ENCODE data around the gene CERK.

CERK gene

DNA sequence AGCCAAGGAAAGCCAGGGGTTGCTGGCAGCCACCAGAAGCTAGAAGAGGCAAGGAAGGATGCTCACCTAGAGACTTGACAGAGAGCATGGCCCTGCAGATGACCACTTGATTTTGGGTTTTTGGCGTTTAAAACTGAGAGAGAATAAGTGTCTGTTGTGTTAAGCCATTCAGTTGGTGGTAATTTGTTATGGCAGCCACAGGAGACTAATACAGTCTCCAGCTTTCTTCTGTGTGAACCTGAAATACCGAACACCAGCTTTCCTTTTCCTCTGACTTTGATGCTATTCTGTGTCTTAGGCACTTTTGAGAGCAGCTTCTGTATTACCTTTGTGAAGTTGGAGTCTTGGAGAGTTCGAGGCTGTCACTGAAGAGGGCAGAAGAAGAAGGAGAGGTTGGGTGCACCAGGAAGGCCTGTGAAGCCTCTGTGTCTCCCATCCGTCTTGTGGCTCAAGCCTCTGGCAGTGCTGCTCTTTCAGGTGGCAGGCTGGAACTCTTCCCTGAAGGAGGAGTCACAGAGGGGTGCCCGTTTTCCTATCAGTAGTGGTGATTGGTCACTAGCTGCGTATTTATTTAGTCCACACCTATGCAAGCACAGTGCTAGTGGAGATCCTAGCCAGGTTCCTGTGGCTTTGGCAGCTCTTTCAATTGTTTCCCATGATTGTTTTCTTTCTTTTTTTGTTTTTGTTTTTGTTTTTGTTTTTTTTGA, 26.9 kb upstream of the CERK start:
- no peak for DNase-seq

DNA sequence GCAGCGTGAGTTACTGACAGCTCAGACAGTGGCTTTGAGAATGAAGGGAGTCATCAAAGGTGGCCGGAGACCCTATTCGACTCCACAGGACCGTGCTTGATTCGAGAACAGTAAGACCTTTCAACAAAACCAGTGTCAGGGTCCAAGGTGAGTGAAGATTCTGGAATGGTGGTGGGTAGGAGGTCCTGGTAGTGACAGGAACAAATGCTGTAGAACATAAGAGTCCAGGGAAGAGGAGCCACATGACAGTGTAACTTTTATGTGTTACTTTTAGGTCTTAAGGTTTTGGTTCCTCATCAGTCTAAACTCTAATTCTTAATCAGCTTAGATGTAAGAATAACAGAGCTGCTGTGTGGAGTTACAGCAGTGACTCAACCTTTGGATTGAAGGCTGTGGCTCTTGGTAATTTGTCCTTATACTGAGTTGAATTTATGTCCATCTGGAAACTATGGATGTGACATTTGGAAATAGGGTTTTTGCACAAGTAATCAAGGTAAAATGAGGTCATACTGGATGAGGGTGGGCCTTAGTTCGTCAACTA, 26.2 kb upstream of the CERK start:
- DNase-seq: no peak

DNA sequence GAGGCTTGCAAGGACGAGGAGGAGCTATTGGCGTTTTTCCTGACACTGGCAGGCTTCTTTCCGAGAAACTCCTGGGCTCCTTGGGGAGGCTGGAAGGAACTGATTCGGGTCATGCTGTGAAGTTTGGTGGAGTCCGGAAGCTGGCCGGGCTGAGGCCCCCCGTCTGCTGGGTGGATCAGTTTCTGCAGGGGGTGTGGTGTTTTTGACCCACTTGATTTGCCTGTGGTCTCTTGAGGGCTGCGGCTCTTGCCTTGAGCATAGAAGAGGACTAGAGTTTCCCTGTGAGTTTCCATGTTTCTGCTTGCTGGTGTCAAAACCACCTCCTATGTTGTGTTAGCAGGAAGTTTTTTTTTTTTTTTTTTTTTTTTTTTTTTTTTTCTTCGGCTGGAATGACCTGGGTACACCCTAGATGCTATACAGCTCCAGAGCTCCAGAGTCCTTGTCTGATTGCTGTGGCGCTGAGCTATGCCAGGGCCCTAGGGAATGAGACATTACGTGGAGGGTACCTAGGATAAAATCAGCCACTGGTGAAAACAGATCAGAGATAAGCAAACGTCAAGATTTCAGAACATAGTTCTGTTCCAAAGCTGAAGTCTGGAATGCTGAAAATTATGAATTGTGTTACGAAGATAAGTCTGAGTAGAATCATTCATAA, 25.1 kb upstream of the CERK start:
- DNase-seq: no peak

DNA sequence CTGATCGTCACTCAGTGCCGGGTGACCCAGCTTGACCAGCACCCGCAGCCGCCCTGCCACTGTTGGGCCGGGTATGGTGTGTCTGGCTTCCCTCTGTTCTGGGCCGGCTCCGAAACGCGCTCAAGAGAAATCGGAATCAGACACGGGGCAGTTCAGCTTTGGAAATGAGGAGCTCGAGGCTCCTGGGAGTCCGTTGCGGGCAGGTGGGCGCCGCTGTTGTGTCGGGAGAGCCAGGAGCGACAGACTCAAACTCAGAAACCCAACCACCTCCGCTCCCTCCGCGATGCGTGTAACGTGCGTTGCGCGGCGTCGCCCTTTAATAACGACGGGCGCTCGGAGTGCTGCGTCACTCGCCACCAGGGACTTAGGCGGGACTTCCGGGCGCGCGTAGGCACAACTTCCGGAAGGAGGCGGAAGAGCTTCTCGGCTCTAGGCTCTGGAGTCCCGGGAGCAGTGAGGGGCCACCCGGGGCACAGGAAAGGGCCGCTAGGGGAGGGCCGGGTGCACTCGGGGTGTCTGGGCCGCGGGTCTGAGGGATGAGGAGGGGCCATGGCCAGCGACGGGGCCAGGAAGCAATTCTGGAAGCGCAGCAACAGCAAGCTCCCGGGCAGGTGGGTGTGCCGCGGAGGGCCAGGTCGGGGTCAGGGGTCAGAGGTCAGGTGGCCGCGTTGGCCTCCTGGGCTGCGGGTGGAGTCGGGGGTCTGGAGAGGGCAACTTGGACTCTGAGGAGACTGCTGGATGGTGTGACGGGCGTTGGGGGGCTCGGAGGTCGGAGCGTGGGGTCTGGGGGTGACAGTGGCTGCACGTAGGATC, 24.4 kb upstream of the CERK start, which contains the start of gene TBC1D22A:
Gene TBC1D22A (plus strand): TSS at position 413 of the 813 bp plus-strand sequence. CDS start 137 bp downstream, at position 550.
- DNase-seq: peak; percentile 94

DNA sequence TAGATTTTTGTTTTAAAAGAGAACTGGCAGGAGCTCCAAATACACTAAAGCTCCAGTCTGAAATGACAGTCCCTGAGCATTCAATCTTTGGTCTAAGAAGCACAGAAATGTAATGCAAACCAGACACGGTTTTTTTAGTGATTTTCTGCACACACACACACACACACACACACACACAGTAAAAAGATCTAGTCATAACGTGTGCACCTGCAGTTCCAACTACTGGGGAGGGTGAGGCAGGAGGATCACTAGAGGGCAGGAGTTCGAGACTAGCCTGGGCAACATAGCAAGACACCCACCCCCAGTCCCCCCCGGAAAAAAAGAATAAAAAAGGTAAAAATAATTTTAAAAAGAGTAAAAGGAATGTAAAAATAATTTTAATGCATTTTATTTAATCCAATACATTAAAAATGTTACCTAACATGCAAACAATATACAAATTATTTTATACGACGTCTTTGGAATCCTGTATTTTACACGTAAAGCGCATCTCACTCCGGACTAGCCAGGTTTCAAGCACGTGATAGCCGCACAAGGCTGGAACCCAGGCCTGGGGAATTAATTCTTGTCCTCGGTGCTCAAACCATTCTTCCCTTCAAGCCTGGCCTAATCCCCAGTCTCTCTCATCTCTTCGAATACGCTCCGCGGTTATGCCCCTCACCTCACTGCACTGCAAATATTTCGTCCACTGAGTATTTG, 23.6 kb upstream of the CERK start:
- no peak for DNase-seq

DNA sequence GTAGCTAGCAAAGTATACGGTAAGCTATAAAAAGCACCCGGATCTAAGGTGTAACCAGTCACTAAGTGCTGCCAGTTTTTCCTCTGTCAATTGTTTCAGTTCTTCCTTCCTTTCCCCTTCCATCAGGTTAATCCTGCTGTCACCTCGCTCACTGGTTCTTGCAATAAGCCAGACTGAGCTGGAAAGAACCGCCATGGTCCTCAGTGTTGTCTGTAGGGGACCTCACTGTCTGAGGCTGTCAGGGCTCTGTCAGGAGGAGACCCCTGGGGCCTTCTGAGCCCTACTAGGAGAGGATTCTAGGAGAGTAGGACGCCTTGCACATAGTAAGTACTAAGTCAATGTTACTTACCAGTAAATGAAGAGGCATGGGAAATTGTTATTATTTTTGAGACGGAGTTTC, 23.0 kb upstream of the CERK start:
- DNase-seq: no peak

DNA sequence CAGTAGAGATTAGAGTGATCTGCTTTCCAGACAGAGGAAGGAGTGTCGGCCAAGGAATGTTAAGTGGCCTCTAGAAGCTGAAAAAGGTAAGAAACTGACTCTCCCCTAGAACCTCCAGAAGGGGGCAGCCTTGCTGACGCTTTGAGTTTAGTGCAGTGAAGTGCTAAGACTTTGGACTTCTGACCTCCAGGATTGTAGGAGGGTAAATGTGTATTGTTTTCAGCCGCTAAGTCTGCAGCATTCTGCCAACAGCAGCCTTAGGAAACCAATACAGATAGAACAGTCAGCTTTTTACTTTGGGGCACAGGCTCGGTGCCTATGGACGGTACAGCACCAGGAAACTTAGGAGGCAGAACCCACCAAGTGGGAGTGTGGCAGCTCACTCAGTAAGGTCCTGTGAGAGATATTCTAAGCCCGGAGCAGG, 20.8 kb upstream of the CERK start:
- DNase-seq: peak; percentile 47

DNA sequence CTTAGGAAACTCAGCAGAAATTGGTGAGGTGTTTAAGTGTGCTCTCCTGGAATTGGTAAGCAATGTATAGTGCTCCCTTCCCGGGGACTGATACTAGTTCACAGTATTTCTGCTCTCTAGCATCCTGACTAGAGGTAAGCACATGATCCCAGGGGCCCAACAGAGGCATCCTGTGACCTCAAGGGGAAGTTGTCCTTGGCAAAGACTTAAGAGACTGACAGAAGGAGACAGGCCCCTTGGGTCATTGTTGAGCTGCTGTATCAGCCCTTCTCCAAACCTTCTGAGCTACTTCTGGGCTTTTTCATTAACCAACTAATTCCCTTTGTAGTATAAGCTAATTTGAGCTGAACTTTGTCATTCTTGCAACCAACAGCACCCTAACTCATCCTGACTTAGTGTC, 20.1 kb upstream of the CERK start:
- DNase-seq: no peak

DNA sequence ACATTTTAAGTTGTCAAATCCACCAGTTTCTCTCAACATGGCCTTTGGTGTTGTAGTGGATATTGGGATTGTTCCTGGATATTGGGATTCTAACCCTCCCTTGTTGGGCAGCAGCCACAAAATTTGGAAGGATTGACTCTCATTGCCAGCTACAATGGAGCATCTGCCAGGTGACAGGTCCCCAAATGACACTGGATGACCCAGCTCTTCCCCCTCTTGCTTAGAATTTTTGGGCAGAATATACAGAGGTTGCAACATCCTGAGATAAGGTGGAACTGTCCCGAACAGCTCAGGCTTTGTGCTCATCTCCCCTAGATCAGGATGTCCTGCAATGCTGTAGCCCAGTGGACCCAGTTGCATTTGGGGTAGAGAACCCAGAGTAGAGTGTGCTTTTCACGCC, 19.1 kb upstream of the CERK start:
- DNase-seq: no peak

DNA sequence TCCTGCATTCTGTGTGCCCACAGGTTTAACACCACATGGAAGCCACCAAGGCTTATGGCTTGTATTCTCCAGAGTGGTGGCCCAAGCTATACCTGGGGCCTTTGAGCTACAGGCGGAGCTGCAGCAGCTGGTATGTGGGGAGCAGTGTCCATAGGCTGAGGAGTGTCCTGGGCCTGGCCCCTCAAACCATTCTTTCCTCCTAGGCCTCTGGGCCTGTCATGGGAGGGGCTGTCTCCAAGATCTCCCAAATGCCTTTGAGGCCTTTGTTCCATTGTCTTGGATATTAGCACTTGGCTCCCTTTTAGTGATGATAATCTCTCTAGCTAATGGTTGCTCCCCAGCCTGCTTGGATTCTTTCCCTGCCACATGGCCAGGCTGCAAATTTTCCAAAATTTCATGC, 18.0 kb upstream of the CERK start:
- DNase-seq: no peak

DNA sequence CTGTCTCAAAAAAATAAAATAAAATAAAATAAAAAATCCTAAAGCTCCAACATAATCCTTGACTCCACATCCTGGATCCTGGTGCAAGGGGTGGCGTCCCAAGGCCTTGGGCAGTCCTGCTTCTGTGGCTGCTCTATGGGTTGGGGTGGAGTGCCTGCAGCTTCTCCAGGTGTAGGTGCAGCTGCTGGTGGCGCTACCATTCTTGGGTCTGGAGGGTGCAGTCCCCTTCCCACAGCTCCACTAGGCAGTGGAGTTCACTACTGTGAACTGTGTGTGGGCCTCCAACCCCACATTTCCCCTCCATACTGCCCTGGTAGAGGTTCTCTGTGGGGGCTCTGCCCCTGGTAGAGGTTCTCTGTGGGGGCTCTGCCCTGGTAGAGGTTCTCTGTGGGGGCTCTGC, 17.5 kb upstream of the CERK start:
- DNase-seq: no peak

DNA sequence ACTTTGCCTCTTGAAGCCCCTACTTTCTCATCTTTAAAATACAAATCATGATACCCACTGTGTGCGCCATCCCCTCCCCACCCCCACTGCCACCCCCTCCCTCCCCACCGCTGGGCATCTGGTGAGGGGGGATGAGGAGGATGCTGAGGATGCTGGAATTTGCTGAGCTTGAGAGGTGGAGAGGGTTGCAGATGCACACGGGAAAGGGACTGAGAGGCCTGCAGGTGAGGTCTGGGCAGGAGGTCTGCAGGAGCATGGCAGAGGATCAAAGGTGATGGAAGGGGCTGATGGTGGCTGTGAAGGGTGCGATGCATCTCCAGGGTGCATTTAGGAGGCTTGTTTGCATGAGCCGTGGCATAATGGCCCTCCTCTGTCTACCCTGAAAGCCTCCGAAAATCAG, 16.8 kb upstream of the CERK start:
- no peak for DNase-seq

DNA sequence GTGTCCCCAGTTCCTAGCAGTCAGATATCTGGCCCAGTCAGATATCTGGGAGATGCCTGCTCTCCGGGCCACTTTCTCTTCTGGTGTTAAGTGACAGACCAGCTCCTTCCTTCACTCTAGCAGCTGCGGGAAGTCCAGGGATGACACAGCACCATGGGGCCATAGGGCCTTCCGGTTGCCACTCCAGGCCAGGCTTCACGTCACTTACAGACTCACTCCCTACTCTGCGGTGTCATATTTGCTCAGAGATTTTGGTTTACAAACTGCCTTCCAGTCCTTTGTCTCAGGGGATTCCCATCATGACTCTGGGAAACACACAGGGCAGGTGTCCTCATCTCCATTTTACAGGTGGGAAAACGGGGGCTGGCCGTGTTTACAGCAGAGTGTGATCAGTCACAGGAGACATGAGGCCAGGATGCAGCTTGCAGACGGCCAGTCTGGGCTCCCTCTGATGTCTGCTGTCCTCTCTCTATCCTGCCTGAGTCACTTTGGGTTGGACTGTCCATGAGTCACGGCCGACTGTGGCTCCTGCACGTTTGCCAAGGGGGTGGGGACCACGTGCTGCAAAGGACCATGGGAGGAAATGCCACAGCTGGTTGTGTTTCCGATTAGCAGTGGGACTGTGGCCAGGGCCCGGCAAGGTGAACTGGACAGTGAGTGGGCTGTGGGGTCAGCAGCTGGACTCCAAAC, 16.2 kb upstream of the CERK start:
- no peak for DNase-seq

DNA sequence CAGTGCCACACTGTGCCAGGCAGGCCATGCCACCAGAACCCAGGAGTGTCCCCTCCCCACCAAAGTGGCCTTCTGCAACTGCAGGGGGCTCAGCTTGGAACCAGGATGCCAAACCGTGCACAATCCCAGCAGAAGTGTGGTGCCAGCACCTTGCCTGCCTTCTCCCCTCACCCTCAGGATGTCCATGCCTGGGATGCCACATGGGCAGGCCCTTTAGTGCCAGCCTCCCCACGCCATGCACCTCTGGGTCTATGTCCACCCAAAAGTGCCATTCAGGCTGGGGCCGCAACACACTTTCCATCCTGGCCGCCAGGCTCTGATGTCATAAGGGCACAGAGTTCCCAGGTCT, 15.7 kb upstream of the CERK start:
- no peak for DNase-seq

DNA sequence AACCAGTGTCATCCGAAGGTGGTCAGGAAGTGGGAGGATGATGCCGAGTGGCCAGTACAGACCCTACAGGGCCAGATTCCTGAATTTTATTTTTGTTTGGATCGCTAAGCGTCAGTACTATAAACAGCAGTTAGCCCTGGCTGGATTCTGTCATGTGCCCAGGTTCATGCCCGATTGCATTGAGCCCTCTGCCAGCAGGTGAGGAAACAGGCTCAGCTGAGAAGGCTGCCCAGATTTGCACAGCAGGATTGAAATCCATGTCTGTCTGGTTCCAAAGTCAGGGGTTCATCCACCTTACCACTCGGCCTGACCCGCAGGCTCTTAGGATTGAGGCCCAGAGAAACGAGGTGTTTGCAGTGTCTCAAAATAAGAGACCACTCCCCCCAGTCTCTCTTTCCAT, 15.3 kb upstream of the CERK start:
- no peak for DNase-seq

DNA sequence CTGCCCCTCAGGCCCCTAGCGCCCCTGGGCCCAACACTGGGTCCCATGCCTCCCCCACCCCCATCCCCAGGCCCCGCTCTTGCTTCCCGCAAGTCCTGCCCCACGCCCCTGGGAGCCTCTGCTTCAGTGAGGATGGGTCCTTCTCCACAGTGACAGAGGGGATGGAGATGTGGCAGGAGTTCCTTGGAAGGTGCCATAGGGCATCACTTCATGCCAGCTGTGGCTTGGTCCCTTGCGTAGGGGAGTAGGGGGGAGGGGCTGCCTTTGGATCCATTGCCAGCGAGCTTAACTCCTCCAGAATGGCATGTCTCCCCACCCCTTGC, 14.9 kb upstream of the CERK start:
- DNase-seq: no peak

DNA sequence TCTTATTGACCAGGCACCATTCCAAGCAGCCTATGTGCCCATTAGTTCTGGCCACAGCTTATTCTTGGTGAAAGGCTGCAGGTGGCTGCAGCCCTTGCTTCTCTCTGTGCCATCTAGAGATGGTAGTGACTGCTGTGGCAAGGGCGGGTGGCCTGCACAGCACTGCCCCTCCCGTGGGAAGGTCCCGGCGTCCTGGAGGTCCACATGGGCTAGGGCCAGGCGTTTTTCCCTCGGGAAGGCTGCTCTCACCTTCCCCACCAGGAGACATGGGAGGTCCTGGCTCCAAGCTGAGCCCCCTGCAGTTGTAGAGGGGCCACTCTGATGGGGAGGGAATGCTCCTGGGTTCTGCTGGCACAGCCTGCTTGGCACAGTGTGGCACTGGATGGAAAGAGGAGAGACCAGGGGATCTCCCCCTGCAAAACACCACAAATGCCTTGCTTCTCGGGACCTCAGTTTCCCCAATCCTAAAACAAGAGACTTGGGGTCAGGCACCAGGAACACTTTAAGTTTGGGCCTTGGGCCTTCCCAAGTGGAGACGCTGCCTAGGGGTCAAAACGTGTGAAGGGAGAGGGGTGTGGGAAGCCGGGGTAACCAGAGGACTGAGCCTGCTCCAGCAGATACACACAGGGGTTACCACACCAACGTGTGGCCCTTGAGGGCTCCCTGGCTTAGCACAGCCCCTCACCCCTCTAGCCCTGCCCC, 14.4 kb upstream of the CERK start:
- no peak for DNase-seq

DNA sequence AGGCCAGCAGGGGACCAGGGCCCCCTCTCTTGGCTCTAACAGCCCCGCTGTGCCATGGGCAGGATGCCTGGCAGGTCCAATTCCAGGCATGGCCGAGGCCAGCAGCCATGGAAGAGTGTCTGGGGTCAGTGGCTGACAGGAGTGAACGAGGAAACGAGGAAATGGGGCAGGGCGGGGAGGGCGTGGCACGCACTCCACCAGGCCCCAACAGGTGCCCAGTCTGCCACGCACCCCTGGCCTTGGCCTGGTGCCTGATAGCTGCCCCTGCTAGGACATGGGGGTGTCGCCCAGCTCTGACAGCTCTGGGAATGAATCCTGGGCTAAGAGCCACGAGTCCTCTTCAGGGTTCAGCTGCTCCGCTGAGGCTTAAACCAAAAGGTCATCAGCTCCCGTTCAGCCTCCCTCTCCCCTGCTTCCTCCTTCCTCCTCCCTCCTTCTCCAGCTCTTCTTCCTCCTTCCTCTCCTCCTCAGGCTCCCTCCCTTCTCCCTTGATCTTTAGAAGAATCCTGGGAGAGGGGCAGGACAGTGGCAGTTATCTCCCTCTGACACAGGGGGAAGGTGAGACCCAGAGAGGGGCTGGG, 12.9 kb upstream of the CERK start:
- no peak for DNase-seq

DNA sequence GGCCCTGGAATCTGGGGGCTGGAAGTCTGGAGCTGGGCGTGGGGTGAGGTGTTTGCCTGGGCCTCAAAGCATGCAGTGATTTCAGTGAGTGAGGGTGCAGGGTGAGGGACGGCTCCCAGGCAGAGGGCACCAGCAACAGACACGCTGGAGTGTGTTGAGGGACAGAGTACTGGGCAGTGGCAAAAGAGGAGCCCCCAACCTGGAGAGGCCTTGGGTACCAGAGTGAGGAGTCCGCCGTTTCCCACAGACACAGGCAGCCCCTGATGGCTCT, 12.4 kb upstream of the CERK start:
- no peak for DNase-seq

DNA sequence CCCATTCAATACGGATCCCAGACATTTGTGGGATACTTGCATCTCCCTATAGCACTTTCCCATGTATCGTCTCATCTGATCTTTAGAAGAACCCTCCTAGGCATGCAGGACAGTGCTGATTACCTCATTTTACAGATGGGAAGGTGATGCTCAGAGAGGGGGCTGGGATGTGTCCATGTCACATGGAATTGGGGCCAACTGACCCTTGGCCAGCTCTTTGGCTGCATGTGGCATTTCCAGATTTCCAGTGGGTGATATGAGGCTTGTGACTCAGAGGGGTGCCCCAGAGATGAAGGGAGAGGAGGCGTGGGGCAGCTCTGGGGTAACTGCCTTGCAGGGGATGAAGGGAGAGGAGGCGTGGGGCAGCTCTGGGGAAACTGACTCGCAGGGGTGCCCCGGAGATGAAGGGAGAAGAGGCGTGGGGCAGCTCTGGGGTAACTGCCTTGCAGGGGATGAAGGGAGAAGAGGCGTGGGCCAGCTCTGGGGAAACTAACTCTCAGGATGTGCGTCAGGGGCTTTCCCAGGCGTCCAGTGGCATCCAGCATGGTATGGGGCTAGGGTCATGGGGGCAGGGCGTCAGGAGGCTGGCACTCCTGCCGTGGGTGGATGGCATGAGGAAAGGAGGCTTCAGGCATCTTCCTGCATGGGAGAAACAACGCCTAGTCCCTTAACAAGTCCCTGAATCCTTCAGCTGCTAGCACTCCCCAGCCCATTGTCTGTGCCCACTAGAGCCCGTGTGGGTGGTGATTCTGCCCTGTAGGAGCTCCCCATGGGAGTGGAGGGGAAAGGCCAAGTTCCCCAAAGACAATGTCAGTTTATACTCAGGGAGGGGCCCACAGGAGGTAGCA, 11.9 kb upstream of the CERK start:
- no peak for DNase-seq
